AG04450 (cell line): ENCODE measurements around the gene PROS1. TPM values are rescaled to one million over a fixed set of nuclear protein-coding genes. Genes with fewer than 3 reads are reported as not detected.
"Not testable (repeated sequence)": the region's sequence is repeated elsewhere in the genome, so short reads cannot be mapped to it uniquely, and the experiment has no call there.

Source experiments
- CTCF ChIA-PET: fragments of 300-600, 350-600 bp; formaldehyde crosslinking; extraction: SDS; loops from one replicate; lab custom pipeline; 2022; ENCODE audit warnings: antibody characterized with exemption, inconsistent platforms; lab: Charles Lee
- POLR2A ChIA-PET: fragments of 350-600 bp; formaldehyde crosslinking; extraction: SDS; loops from one replicate; lab custom pipeline; 2021; ENCODE audit warnings: antibody characterized with exemption, inconsistent platforms; lab: Yijun Ruan, JAX
- DNase-seq: peaks from one replicate; pipeline ENCODE4 v3.0.0-alpha.2; 2011; ENCODE audit warnings: low read depth, low spot score
- H3K27ac ChIP-seq: one replicate; pipeline ENCODE4 v1.5.1; 2012; ENCODE audit warnings: low read depth, low read length, control low read depth
- H3K27me3 ChIP-seq: one replicate; pipeline ENCODE4 v1.6.0; 2012; ENCODE audit warnings: low read length; ENCODE audit not compliant: control insufficient read depth, insufficient read depth
- H3K4me3 ChIP-seq: 2 replicates; pipeline ENCODE4 v1.5.1; 2011; ENCODE audit warnings: mild to moderate bottlenecking, low read depth, low read length, control low read depth
- H3K9me3 ChIP-seq: 2 replicates; pipeline ENCODE4 v1.5.1; 2012; ENCODE audit warnings: low read length; ENCODE audit not compliant: control insufficient read depth, insufficient read depth
- polyA plus RNA-seq: library from polyadenylated mRNA; depleted of rRNA; stranded (reverse); fragments of >200 nt; gene quantifications from 2 replicates; pipeline ENCODE4 v1.2.3, GENCODE V29; 2011
- TF ChIP-seq, protein P1 (sequence below): IDR thresholded peaks from 2 replicates; pipeline ENCODE4 v1.5.1; 2011; ENCODE audit warnings: low read depth, low read length, control low read depth, inconsistent platforms

PROS1 gene
- polyA plus RNA-seq, 1 experiment, result 11.5 TPM

DNA sequence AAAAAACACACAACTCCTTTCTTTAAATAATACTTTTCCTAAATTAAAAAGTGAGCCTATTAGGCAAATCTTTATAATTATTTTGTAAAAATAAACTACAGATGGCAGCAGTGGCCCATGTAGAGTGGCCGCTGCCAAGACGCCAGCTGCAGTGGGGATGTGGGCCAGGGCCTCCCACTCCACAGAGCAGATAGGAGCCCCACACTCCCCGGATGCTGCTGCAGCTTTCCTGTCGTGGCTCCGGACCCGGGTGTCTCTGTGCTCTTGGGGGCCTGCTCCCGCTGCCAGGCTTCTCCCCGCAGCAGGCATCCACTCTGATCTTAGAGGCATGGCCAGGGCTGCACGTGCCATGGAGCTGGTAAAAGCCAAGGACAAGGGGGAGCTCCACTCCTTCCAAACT is 67.5 kb downstream of the PROS1 start:
- Histone ChIP-seq H3K27me3 (no peaks in the 10 kb centered on the region), H3K9me3 (peaks cover 11% of the 10 kb centered on the region), H3K4me3 (no peak overlapping the region), H3K27ac (no peak overlapping the region)
- CTCF ChIA-PET, result interaction anchor here (0.7 to 1.5 kb wide), 2 partner anchors 163 to 175 kb away, joined by 3 to 4 read pairs; no protein-coding TSS in a partner anchor
- POLR2A ChIA-PET, result no interaction called here
- TF ChIP-seq, protein P1, sequence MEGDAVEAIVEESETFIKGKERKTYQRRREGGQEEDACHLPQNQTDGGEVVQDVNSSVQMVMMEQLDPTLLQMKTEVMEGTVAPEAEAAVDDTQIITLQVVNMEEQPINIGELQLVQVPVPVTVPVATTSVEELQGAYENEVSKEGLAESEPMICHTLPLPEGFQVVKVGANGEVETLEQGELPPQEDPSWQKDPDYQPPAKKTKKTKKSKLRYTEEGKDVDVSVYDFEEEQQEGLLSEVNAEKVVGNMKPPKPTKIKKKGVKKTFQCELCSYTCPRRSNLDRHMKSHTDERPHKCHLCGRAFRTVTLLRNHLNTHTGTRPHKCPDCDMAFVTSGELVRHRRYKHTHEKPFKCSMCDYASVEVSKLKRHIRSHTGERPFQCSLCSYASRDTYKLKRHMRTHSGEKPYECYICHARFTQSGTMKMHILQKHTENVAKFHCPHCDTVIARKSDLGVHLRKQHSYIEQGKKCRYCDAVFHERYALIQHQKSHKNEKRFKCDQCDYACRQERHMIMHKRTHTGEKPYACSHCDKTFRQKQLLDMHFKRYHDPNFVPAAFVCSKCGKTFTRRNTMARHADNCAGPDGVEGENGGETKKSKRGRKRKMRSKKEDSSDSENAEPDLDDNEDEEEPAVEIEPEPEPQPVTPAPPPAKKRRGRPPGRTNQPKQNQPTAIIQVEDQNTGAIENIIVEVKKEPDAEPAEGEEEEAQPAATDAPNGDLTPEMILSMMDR, result no peak
- no peak for DNase-seq

DNA sequence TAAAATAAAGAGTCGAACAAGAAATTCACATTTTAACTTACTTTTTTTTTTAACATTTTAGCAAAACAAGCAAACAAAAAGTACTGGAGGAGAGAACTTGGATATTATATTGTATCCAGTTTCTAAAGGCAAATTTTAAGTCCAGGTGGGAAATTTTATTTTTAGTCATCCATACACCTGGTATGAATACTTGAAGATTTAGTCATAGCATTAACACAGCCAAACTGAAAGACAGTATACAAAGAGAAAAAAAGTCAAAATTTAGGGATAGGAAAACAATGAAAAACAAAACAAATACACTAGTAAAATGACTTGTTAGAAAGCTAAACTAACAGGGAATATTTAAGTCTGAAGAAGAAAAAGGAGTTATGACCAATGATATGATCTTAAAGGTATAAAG is 69.1 kb downstream of the PROS1 start:
- POLR2A ChIA-PET, result no interaction called here
- Histone ChIP-seq H3K27me3 (no peaks in the 10 kb centered on the region), H3K4me3 (no peak overlapping the region), H3K27ac (no peak overlapping the region), H3K9me3 (peaks cover 11% of the 10 kb centered on the region)
- CTCF ChIA-PET, result no interaction called here
- DNase-seq, result no peak
- TF ChIP-seq, protein P1, result no peak

DNA sequence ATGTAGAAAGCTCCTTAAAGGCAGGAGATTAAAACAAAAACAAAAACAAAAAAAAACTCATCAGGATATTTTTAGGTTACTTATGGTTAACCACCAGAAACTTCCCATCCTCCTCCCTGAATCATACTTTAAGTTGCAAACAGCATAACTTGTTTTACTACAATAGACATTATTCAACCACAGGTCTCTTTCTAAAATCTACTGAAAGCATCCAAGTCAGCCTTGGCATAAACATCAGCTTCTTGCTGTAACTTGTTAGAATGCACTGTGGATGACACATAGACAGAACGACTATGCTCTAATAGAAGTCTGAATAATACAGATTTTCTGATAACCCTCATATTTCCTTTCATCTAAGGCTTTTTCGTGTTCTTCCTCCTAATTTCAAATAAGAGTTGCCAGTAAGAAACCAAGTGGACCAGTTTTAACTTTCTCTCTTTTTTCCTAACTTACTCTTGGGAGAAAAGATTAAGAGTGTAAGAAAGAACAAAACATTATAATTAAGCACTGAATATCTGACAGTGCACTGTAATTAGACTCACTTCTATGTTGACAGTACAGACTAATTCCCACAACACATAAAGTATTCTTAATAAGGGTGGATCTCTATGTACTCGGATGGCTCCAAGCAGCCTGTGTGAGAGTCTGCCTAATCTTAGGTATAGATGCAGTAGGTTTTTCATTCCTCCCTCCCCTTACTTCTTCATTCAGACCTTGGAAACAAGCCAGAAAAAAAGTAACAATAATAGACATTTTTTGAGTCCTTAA is 95.3 kb downstream of the PROS1 start:
- H3K9me3 ChIP-seq, H3K27me3 ChIP-seq, POLR2A ChIA-PET, DNase-seq, CTCF ChIA-PET, H3K27ac ChIP-seq, H3K4me3 ChIP-seq: not testable (repeated sequence)

DNA sequence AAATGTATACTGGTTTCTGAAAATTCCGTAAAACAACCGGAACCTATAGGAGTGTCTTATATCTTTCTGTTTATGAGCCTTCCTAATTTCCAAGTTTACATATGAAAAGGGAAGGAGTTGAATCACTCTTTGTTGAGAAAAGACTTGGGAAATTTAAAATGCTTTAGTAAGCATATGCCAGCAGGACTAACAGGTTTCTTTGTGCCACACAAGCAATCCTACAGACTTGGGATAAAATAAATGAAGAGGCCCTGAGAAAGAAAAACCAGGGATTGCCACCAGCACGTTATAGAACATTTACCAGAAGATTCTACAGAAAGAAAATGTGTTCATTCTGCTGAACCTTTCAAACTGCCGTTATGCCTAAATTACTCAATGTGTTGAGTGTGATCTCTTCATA is 96.3 kb downstream of the PROS1 start:
- H3K9me3 ChIP-seq, CTCF ChIA-PET, DNase-seq, H3K27me3 ChIP-seq, POLR2A ChIA-PET, H3K27ac ChIP-seq, H3K4me3 ChIP-seq: not testable (repeated sequence)

- H3K27ac ChIP-seq, H3K9me3 ChIP-seq, DNase-seq, POLR2A ChIA-PET, H3K27me3 ChIP-seq, CTCF ChIA-PET, H3K4me3 ChIP-seq: not testable (repeated sequence)
These were observed 100.3 kb downstream of the PROS1 start for GRCh38 chr3:93873412-93873811.

- Histone ChIP-seq H3K27me3 (no peaks in the 10 kb centered on the region), H3K27ac (no peak overlapping the region), H3K9me3 (no peaks in the 10 kb centered on the region; the same call in 1 of the 2 replicates), H3K4me3 (no peak overlapping the region)
- no peak for DNase-seq
- ChIA-PET CTCF (no interaction called here), POLR2A (no interaction called here)
- TF ChIP-seq, protein P1, result no peak
These were observed 106.3 kb downstream of the PROS1 start for GRCh38 chr3:93867425-93867824.
